SK-N-SH treated with all-trans-retinoic acid at 6 μM for 48 hours (cell line): ENCODE measurements around the gene SDHB.

Experiments used
- GLIS3 ChIP-seq: fragments of 250-450 bp; sonication (Bioruptor Pico); IDR thresholded peaks from 2 replicates; pipeline ENCODE4 v1.5.0; 2020; ENCODE audit warnings: mild to moderate bottlenecking, moderate library complexity
- PATZ1 ChIP-seq: fragments of 250-450 bp; sonication (Bioruptor Pico); IDR thresholded peaks from 2 replicates; pipeline ENCODE4 v1.8.0; 2020; ENCODE audit warnings: mild to moderate bottlenecking, moderate library complexity, borderline replicate concordance
- TCF4 ChIP-seq: fragments of 250-450 bp; sonication (Bioruptor Pico); IDR thresholded peaks from 2 replicates; pipeline ENCODE4 v1.8.0; 2021; ENCODE audit warnings: mild to moderate bottlenecking, moderate library complexity, borderline replicate concordance
- ZFP3 ChIP-seq: fragments of 250-450 bp; sonication (Bioruptor Pico); IDR thresholded peaks from 2 replicates; pipeline ENCODE4 v1.5.0; 2020; ENCODE audit warnings: mild to moderate bottlenecking, moderate library complexity
- ZNF70 ChIP-seq: fragments of 450-650 bp; formaldehyde crosslinking; IDR thresholded peaks from 2 replicates; pipeline ENCODE4 v1.5.0; 2020; ENCODE audit warnings: mild to moderate bottlenecking, moderate library complexity

GRCh38 chr1:16986560-16986959 is 67.3 kb downstream of the SDHB start:
- TF ChIP-seq PATZ1 (no peak), ZFP3 (CRISPR knock-in tag) (no peak), GLIS3 (CRISPR knock-in tag) (no peak), TCF4 (CRISPR knock-in tag) (no peak), ZNF70 (no peak)
